Lung (tissue), 12 donors: ENCODE data around the gene UBE2G2. TPM values are rescaled to one million over a fixed set of nuclear protein-coding genes. Genes with fewer than 3 reads are reported as not detected.

Source experiments
- ATAC-seq: fragments of 200-7000 bp; cut with Tn5 transposase; one replicate; pipeline ENCODE4 v1.9.1; 2020; ENCODE audit warnings: moderate number of reproducible peaks; ENCODE audit not compliant: insufficient read depth, low FRiP score
- DNase-seq, 3 donors: peaks; one replicate each; pipeline ENCODE4 v3.0.0-alpha.2; 2013 to 2017
- H3K27ac ChIP-seq, 2 donors: one replicate each; pipeline ENCODE4 v1.5.1; 2013; ENCODE audit warnings: mild to moderate bottlenecking in 2 of 2, moderate library complexity in 2 of 2, control low read depth in 1 of 2, inconsistent platforms in 1 of 2, low read depth in 1 of 2, low read length in 1 of 2
- H3K27me3 ChIP-seq, 3 donors: one replicate each; pipeline ENCODE4 v1.5.1; 2013; ENCODE audit warnings: low read length in 2 of 3; ENCODE audit not compliant: control insufficient read depth in 3 of 3, insufficient read depth in 3 of 3
- H3K36me3 ChIP-seq, 4 donors: one replicate each; pipeline ENCODE4 v1.5.1; 2013; ENCODE audit warnings: low read length in 4 of 4, mild to moderate bottlenecking in 1 of 4, moderate library complexity in 1 of 4; ENCODE audit not compliant: control insufficient read depth in 4 of 4, insufficient read depth in 4 of 4
- H3K4me1 ChIP-seq, 5 donors: one replicate each; pipeline ENCODE4 v1.5.1; 2013; ENCODE audit warnings: low read length in 5 of 5, mild to moderate bottlenecking in 2 of 5, moderate library complexity in 1 of 5; ENCODE audit not compliant: control insufficient read depth in 5 of 5, insufficient read depth in 5 of 5
- H3K4me3 ChIP-seq: one replicate; pipeline ENCODE4 v1.5.1; 2013; ENCODE audit warnings: mild to moderate bottlenecking, control low read depth, moderate library complexity
- H3K9ac ChIP-seq, 2 donors: one replicate each; pipeline ENCODE4 v1.5.1; 2013; ENCODE audit warnings: low read length in 2 of 2, control low read depth in 1 of 2; ENCODE audit not compliant: insufficient read depth in 1 of 2
- H3K9me3 ChIP-seq, 4 donors: one replicate each; pipeline ENCODE4 v1.5.1; 2013; ENCODE audit warnings: low read length in 3 of 4, mild to moderate bottlenecking in 1 of 4, moderate library complexity in 1 of 4; ENCODE audit not compliant: control insufficient read depth in 4 of 4, insufficient read depth in 3 of 4
- WGBS, 2 donors: extraction: QIAGEN DNeasy Blood & Tissue Kit; methylation state at CpG; one replicate each; pipeline ENCODE4 v1.1.7; 2013; 5-methylcytosine and 5-hydroxymethylcytosine counted together
- polyA plus RNA-seq, 2 donors: library from polyadenylated mRNA; stranded (reverse); fragments of 200-250 nt; gene quantifications; one replicate each; pipeline ENCODE4 v1.2.1, GENCODE V29; 2013
- total RNA-seq, 2 donors: library from RNA; depleted of rRNA in 1 of 2; stranded (reverse); fragments of >200 nt in 1 of 2; gene quantifications; one replicate each; pipeline ENCODE4 v1.2.1, GENCODE V29; 2014 to 2021
- TF ChIP-seq, protein P1 (sequence below): IDR thresholded peaks from 2 replicates; pipeline ENCODE4 v1.5.1; 2012; ENCODE audit warnings: mild to moderate bottlenecking; ENCODE audit errors: control extremely low read depth, extremely low read depth
- donor health status: control.
- donor health status: control.
- donor health status: Bipolar disorder and iron deficiency.
- donor health status: healthy.
- donor health status: DM: yes; HTN: yes; CAD: no.

UBE2G2 gene
- total and polyA plus RNA-seq, 4 donors = 35.6 to 93.2 (median 67.5) TPM

DNA sequence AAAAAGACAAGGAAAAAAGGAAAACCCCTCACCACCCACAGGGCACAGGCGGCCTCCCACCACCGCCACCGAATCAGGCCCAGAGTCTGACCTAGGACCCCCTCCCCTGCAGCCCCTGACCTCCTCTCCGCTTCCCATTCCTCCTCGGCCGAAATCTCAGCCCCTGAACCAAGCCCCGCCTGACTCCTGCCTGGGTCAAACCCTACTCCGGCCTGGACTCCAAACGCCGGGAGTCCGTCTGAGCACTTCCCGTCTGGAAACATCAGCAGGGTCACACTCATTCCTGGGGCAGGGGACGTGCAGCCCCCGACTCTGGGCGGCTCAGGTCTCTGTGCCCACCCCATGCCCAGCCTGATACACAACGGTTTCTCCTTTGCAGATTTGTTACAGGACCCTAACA is 42.6 kb upstream of the UBE2G2 start:
- no peaks in the 10 kb centered on the region for H3K27me3 ChIP-seq
- DNase-seq (peak in 1 of 3 donors; percentile 9), ATAC-seq (no peak)
- no peak overlapping the region for H3K27ac ChIP-seq
- no peak overlapping the region for H3K4me3 ChIP-seq
- peaks cover 0 to 19% (median 8%) of the 10 kb centered on the region in 5 donors for H3K4me1 ChIP-seq
- WGBS, 2 donors = 79 to 87% methylated on average over 16 of the region's 16 CpGs
- no peak overlapping the region for H3K9ac ChIP-seq
- H3K9me3 ChIP-seq = peaks cover 0 to 2% (median 0%) of the 10 kb centered on the region in 4 donors
- TF ChIP-seq, protein P1, sequence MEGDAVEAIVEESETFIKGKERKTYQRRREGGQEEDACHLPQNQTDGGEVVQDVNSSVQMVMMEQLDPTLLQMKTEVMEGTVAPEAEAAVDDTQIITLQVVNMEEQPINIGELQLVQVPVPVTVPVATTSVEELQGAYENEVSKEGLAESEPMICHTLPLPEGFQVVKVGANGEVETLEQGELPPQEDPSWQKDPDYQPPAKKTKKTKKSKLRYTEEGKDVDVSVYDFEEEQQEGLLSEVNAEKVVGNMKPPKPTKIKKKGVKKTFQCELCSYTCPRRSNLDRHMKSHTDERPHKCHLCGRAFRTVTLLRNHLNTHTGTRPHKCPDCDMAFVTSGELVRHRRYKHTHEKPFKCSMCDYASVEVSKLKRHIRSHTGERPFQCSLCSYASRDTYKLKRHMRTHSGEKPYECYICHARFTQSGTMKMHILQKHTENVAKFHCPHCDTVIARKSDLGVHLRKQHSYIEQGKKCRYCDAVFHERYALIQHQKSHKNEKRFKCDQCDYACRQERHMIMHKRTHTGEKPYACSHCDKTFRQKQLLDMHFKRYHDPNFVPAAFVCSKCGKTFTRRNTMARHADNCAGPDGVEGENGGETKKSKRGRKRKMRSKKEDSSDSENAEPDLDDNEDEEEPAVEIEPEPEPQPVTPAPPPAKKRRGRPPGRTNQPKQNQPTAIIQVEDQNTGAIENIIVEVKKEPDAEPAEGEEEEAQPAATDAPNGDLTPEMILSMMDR = no peak
- peaks cover 0 to 9% (median 3%) of the 10 kb centered on the region in 4 donors for H3K36me3 ChIP-seq

DNA sequence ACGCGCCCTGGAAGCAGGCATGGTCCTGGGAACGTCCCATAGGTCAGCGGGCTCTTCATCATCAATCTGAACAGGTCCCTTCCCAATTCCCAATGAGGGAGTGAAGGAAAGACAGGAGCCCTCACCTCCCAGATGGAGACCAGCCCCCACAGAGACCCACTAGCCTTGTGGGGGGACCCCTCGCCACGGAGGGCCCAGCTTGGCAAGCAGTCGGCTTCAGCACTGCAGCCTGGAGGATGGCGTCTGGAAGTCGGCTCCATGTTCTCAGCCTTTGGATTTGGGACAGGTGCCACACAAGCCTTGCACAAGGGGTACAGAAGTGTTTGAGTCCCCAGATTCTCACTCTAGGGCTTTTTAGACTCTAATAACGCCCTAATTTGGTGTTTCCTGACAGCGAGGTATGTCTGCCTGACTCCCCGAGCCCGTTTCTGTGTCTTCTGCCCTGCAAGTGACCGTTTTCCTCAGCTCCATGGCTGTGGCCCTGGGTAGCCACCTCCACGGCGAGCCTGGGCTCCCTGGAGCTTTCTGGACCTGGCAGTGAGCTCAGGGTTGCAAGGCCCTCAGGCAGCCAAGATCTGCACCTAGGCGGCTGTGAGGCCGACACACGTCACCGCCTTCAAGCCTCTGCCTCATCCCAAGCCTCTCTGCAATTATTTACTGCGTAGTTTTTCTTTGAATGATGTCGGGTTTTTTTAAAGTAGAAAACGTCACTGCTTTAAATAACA is 41.3 kb upstream of the UBE2G2 start:
- no peak overlapping the region for H3K9ac ChIP-seq
- no peak overlapping the region for H3K27ac ChIP-seq
- peaks cover 0 to 19% (median 8%) of the 10 kb centered on the region in 5 donors for H3K4me1 ChIP-seq
- H3K36me3 ChIP-seq = peaks cover 0 to 1% (median 0%) of the 10 kb centered on the region in 4 donors
- 85 to 88% methylated on average over 23 of the region's 23 CpGs for WGBS, 2 donors
- TF ChIP-seq, protein P1 = no peak
- peaks cover 0 to 2% (median 0%) of the 10 kb centered on the region in 4 donors for H3K9me3 ChIP-seq
- H3K27me3 ChIP-seq = no peaks in the 10 kb centered on the region
- no peak for ATAC-seq
- DNase-seq = peak in 1 of 3 donors; percentile 0
- no peak overlapping the region for H3K4me3 ChIP-seq

DNA sequence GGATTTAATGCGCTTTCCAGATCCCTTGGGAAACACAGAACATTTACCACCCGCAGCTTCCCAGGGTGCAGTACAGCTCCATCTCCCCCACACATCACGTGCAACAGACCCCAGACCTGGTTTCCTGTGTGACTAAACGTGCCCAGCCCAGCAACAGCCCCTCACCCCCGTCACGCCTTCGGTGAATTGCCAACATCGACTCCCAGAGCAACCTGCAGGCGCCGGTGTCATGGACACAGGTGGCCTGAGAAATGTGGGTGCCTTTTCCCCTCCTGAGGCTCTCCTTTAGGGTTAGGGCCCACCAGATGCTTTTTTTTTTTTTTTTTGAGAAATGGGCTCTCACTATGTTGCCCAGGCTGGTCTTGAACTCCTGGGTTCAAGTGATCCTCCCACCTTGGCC is 40.5 kb upstream of the UBE2G2 start:
- 84 to 90% methylated on average over 10 of the region's 10 CpGs for WGBS, 2 donors
- Histone ChIP-seq H3K27me3 (no peaks in the 10 kb centered on the region), H3K36me3 (no peaks in the 10 kb centered on the region), H3K9ac (no peak overlapping the region), H3K9me3 (peaks cover 0 to 2% (median 0%) of the 10 kb centered on the region in 4 donors), H3K4me3 (no peak overlapping the region), H3K4me1 (peaks cover 0 to 19% (median 8%) of the 10 kb centered on the region in 5 donors), H3K27ac (no peak overlapping the region)
- TF ChIP-seq, protein P1 = no peak
- DNase-seq (peak in 1 of 3 donors; percentile 1), ATAC-seq (no peak)
